ENCODE measurements around the gene ATP5F1C.

Gene ATP5F1C

GRCh38 chr10:7853226-7853842, 65.4 kb downstream of the ATP5F1C start:
- DNase-seq: no peak

GRCh38 chr10:7853890-7854289, 65.9 kb downstream of the ATP5F1C start:
- no peak for DNase-seq

GRCh38 chr10:7855205-7855604, 67.2 kb downstream of the ATP5F1C start:
- no peak for DNase-seq

GRCh38 chr10:7856678-7857077, 68.7 kb downstream of the ATP5F1C start:
- DNase-seq: no peak

GRCh38 chr10:7857262-7857661, 69.3 kb downstream of the ATP5F1C start:
- no peak for DNase-seq

All from T-helper 1 cell (primary cell).